Ecto neural progenitor cell (in vitro differentiated cells): Measurements from ENCODE around the gene ENTREP3.
A peak's percentile ranks its signal among the peaks of the same experiment; 100 is the strongest.
"Not testable (repeated sequence)": the region's sequence is repeated elsewhere in the genome, so short reads cannot be mapped to it uniquely, and the experiment has no call there.

ENCODE experiments used
- DNase-seq: peaks from one replicate; pipeline ENCODE4 v3.0.0-alpha.2; 2018; ENCODE audit warnings: low spot score

ENTREP3 gene

GRCh38 chr1:155250633-155251449 is 4.4 kb downstream of the ENTREP3 start:
- DNase-seq = peak; percentile 98

- DNase-seq = no peak
These were observed 5.0 kb downstream of the ENTREP3 start for GRCh38 chr1:155250246-155250632.

GRCh38 chr1:155247667-155248553 is 7.4 kb downstream of the ENTREP3 start:
- no peak for DNase-seq

- not testable (repeated sequence) for DNase-seq
These were observed 8.5 kb downstream of the ENTREP3 start for GRCh38 chr1:155246796-155247195.

GRCh38 chr1:155245163-155245524 is 10.1 kb downstream of the ENTREP3 start:
- DNase-seq = no peak

- peak; percentile 97 for DNase-seq
These were observed 10.7 kb downstream of the ENTREP3 start for GRCh38 chr1:155244368-155245162.

- DNase-seq = no peak
These were observed 12.4 kb downstream of the ENTREP3 start for GRCh38 chr1:155242805-155243358.

GRCh38 chr1:155241841-155242264 is 13.4 kb downstream of the ENTREP3 start:
- DNase-seq = no peak

GRCh38 chr1:155241069-155241679 is 14.1 kb downstream of the ENTREP3 start:
- DNase-seq = peak; percentile 75

- no peak for DNase-seq
These were observed 18.8 kb downstream of the ENTREP3 start for GRCh38 chr1:155236451-155236850.

- not testable (repeated sequence) for DNase-seq
These were observed 19.9 kb downstream of the ENTREP3 start for GRCh38 chr1:155235375-155235774.

- not testable (repeated sequence) for DNase-seq
These were observed 21.8 kb downstream of the ENTREP3 start for GRCh38 chr1:155233502-155233901.

- DNase-seq = not testable (repeated sequence)
These were observed 23.0 kb downstream of the ENTREP3 start for GRCh38 chr1:155232001-155232978.

GRCh38 chr1:155231302-155231701 is 24.0 kb downstream of the ENTREP3 start:
- not testable (repeated sequence) for DNase-seq

GRCh38 chr1:155228096-155228427 is 27.2 kb downstream of the ENTREP3 start:
- no peak for DNase-seq

GRCh38 chr1:155227261-155228095 is 27.8 kb downstream of the ENTREP3 start:
- DNase-seq = peak; percentile 99

- peak; percentile 74 for DNase-seq
These were observed 28.4 kb downstream of the ENTREP3 start for GRCh38 chr1:155226910-155227260.

GRCh38 chr1:155226188-155226909 is 28.9 kb downstream of the ENTREP3 start:
- peak; percentile 71 for DNase-seq

GRCh38 chr1:155225404-155225759 is 29.9 kb downstream of the ENTREP3 start:
- not testable (repeated sequence) for DNase-seq
